C4-2B (cell line): ENCODE results near the gene MAVS.
"Not testable (repeated sequence)": the region's sequence is repeated elsewhere in the genome, so short reads cannot be mapped to it uniquely, and the experiment has no call there.

Source experiments
- H3K27ac ChIP-seq: fragments of 450-650 bp; 2 replicates; pipeline ENCODE4 v1.5.1; 2017
- CTCF ChIP-seq: fragments of 450-650 bp; conservative IDR thresholded peaks from 2 replicates; pipeline ENCODE4 v1.5.1; 2017; ENCODE audit warnings: mild to moderate bottlenecking
- ZFX ChIP-seq: fragments of 450-650 bp; IDR thresholded peaks from 2 replicates; pipeline ENCODE4 v1.6.1; 2017

The MAVS gene

GRCh38 chr20:3823881-3824280, 22.8 kb upstream of the MAVS start:
- TF ChIP-seq ZFX (no peak), CTCF (no peak)

GRCh38 chr20:3825526-3825925, 21.1 kb upstream of the MAVS start:
- no peak overlapping the region for H3K27ac ChIP-seq
- TF ChIP-seq ZFX, result no peak
- TF ChIP-seq CTCF, result no peak

More at GRCh38 chr20:3823881-3824280, 22.8 kb upstream of the MAVS start:
- H3K27ac ChIP-seq, result no peak overlapping the region

GRCh38 chr20:3826420-3826819, 20.2 kb upstream of the MAVS start:
- H3K27ac ChIP-seq, result no peak overlapping the region
- TF ChIP-seq CTCF (no peak), ZFX (no peak)

- H3K27ac ChIP-seq, result no peak overlapping the region
- TF ChIP-seq CTCF (no peak), ZFX (no peak)
These were observed 17.8 kb upstream of the MAVS start for GRCh38 chr20:3828798-3829197.

GRCh38 chr20:3829891-3830290, 16.7 kb upstream of the MAVS start:
- H3K27ac ChIP-seq, result not testable (repeated sequence)

- TF ChIP-seq ZFX, result no peak
- no peak for TF ChIP-seq CTCF
- H3K27ac ChIP-seq, result no peak overlapping the region
These were observed 10.5 kb upstream of the MAVS start for GRCh38 chr20:3836132-3836531.

- H3K27ac ChIP-seq, result no peak overlapping the region
- TF ChIP-seq CTCF, result no peak
- no peak for TF ChIP-seq ZFX
These were observed 7.3 kb upstream of the MAVS start for GRCh38 chr20:3839328-3839727.

- not testable (repeated sequence) for H3K27ac ChIP-seq
These were observed 6.4 kb upstream of the MAVS start for GRCh38 chr20:3840201-3840600.
